PC-9 (cell line): Measurements from ENCODE around the gene ME3. TPM values are rescaled to one million over a fixed set of nuclear protein-coding genes. Genes with fewer than 3 reads are reported as not detected.

Experiments
- BruUV-seq: library from RNA; stranded (reverse); fragments of 400-500 nt; replicated peaks from 2 replicates; lab custom pipeline; 2021; lab: Mats Ljungman, UMichigan
- CTCF ChIA-PET: fragments of 300-600 bp; sonication (Branson Sonifier 250); formaldehyde crosslinking; loops from one replicate; lab custom pipeline; 2022; ENCODE audit warnings: antibody characterized with exemption; lab: Charles Lee
- POLR2A ChIA-PET: fragments of 300-600 bp; sonication (Branson Sonifier 250); formaldehyde crosslinking; loops from one replicate; lab custom pipeline; 2022; ENCODE audit warnings: antibody characterized with exemption; ENCODE audit not compliant: unreplicated experiment; lab: Charles Lee
- DNase-seq, 2 experiments: peaks; one replicate each; pipeline versions ENCODE4 v3.0.0 to v3.0.0-alpha.2; 2015 to 2022; ENCODE audit warnings: mixed read lengths in 1 of 2
- H2AFZ ChIP-seq: fragments of 200-600 bp; sonication (generic); 2 replicates; pipeline ENCODE4 v1.8.1; 2017; ENCODE audit warnings: antibody characterized with exemption
- H3F3A ChIP-seq: fragments of 200-600 bp; sonication (generic); 2 replicates; pipeline ENCODE4 v1.8.1; 2017; ENCODE audit warnings: antibody characterized with exemption, mild to moderate bottlenecking, low read depth; ENCODE audit not compliant: insufficient read depth
- H3K27ac ChIP-seq: fragments of 200-600 bp; sonication (generic); 2 replicates; pipeline ENCODE4 v1.6.1; 2016; ENCODE audit warnings: mixed run types
- H3K27me3 ChIP-seq: fragments of 200-600 bp; sonication (generic); 2 replicates; pipeline ENCODE4 v1.6.1; 2016; ENCODE audit warnings: low read depth, mixed run types; ENCODE audit not compliant: insufficient read depth
- H3K36me3 ChIP-seq: fragments of 200-600 bp; sonication (generic); 2 replicates; pipeline ENCODE4 v1.6.1; 2016; ENCODE audit warnings: low read depth, mixed run types
- H3K4me1 ChIP-seq: fragments of 200-600 bp; sonication (generic); replicated peaks from 2 replicates; pipeline ENCODE4 v1.6.1; 2016; ENCODE audit warnings: mixed run types; ENCODE audit not compliant: insufficient read depth
- H3K4me2 ChIP-seq: fragments of 200-600 bp; sonication (generic); 2 replicates; pipeline ENCODE4 v1.6.1; 2017; ENCODE audit warnings: mixed run types
- H3K4me3 ChIP-seq: fragments of 200-600 bp; sonication (generic); 2 replicates; pipeline ENCODE4 v1.6.1; 2016; ENCODE audit warnings: mixed run types
- H3K79me2 ChIP-seq: fragments of 200-600 bp; sonication (generic); 2 replicates; pipeline ENCODE4 v1.6.1; 2017; ENCODE audit warnings: low read depth, mixed run types
- H3K9me2 ChIP-seq: fragments of 200-600 bp; sonication (generic); 2 replicates; pipeline ENCODE4 v1.8.1; 2017; ENCODE audit warnings: mild to moderate bottlenecking; ENCODE audit not compliant: insufficient read depth
- H3K9me3 ChIP-seq: fragments of 200-600 bp; sonication (generic); 2 replicates; pipeline ENCODE4 v1.8.1; 2016; ENCODE audit warnings: low read depth; ENCODE audit not compliant: insufficient read depth
- H4K20me1 ChIP-seq: fragments of 200-600 bp; sonication (generic); 2 replicates; pipeline ENCODE4 v1.8.1; 2017; ENCODE audit not compliant: insufficient read depth
- CTCF ChIP-seq: fragments of 200-600 bp; sonication (generic); conservative IDR thresholded peaks from 2 replicates; pipeline ENCODE4 v1.6.1; 2017; ENCODE audit warnings: mixed run types, antibody characterized with exemption, mild to moderate bottlenecking, moderate library complexity
- EZH2 ChIP-seq: fragments of 200-600 bp; sonication (generic); IDR thresholded peaks from 2 replicates; pipeline ENCODE4 v1.8.0; 2017; ENCODE audit warnings: antibody characterized with exemption, low read depth
- intact Hi-C: fragments of 100-400 bp; cut with micrococcal nuclease; formaldehyde crosslinking; loops from one replicate; pipeline ENCODE4 v1.10.0; 2022; ENCODE audit not compliant: unreplicated experiment
- total RNA-seq: library from RNA; stranded (reverse); gene quantifications from 2 replicates; pipeline ENCODE4 v1.2.3, GENCODE V29; 2021

Gene ME3
- total RNA-seq, 1 experiment from 2014 or later, result 34.0 TPM

GRCh38 chr11:86463955-86464354 is 208.5 kb downstream of the ME3 start:
- no peak for DNase-seq
- ChIA-PET CTCF (no interaction called here), POLR2A (no interaction called here)
- TF ChIP-seq CTCF (no peak), EZH2 (no peak)
- Histone ChIP-seq H3K27me3 (no peaks in the 10 kb centered on the region), H3K9me3 (no peaks in the 10 kb centered on the region), H3K27ac (no peak overlapping the region), H3F3A (peaks cover 6% of the 10 kb centered on the region), H3K79me2 (no peaks in the 10 kb centered on the region), H2AFZ (no peak overlapping the region), H3K4me1 (peaks cover 20% of the 10 kb centered on the region), H3K4me2 (no peak overlapping the region), H3K4me3 (no peak overlapping the region), H3K9me2 (no peaks in the 10 kb centered on the region), H4K20me1 (no peaks in the 10 kb centered on the region), H3K36me3 (no peaks in the 10 kb centered on the region)
- intact Hi-C loops, result no loop called here
- no TSS peak for BruUV-seq

DNA sequence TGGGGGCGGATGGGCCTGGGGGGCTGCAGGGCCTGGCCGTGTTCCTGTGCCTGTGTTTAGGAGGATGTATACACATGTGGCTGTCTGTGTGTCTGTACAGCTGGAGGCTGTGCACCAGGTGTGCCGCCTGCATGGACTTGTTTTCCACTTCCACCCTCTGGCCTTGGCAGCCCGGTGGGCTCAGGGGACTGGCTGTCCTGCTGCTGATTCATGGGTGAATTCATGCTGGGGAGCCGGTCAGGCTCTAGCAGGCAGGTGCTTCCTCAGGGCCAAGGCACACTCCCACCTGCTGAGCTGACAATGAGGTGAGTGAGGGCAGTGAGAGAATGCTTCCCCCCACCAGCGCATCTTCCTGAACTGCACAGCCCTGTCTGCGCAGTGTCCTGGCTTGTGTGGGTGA is 209.3 kb downstream of the ME3 start:
- Histone ChIP-seq H3K27ac (no peak overlapping the region), H3K4me3 (no peak overlapping the region), H3K9me3 (no peaks in the 10 kb centered on the region), H3K27me3 (no peaks in the 10 kb centered on the region), H2AFZ (no peak overlapping the region), H3K79me2 (no peaks in the 10 kb centered on the region), H3F3A (peaks cover 6% of the 10 kb centered on the region), H3K9me2 (no peaks in the 10 kb centered on the region), H3K4me2 (no peak overlapping the region), H3K36me3 (no peaks in the 10 kb centered on the region), H3K4me1 (peaks cover 26% of the 10 kb centered on the region), H4K20me1 (no peaks in the 10 kb centered on the region)
- TF ChIP-seq EZH2 (no peak), CTCF (no peak)
- BruUV-seq, result no TSS peak
- ChIA-PET CTCF (no interaction called here), POLR2A (interaction anchor here (0.7 kb wide), 1 partner anchor 17 kb away, joined by 5 read pairs; no protein-coding TSS in a partner anchor)
- no peak for DNase-seq
- intact Hi-C loops, result no loop called here

DNA sequence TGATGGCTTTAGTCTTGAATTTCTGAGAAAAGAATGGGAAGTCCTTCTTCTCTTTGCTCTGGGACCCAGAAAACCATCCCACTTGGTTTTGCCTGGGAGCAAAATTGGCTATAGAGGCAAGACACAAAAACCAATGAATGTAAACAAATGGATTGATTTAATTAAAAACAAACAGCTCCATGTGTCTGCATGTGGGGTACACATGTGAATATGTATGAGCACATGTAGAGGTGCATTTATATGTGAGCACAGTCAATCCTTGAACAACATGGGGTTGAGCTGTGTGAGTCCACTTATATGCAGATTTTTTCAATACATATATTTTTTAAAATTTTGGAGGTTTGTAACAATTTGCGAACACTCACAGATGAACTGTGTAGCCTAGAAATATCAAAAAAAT is 210.5 kb downstream of the ME3 start:
- no peaks in the 10 kb centered on the region for H3K27me3 ChIP-seq
- no peaks in the 10 kb centered on the region for H3K79me2 ChIP-seq
- H2AFZ ChIP-seq, result no peak overlapping the region
- BruUV-seq, result no TSS peak
- no peak overlapping the region for H3K27ac ChIP-seq
- no peak overlapping the region for H3K4me2 ChIP-seq
- H3K9me2 ChIP-seq, result no peaks in the 10 kb centered on the region
- no peak overlapping the region for H3K4me3 ChIP-seq
- intact Hi-C loops, result no loop called here
- peaks cover 6% of the 10 kb centered on the region for H3F3A ChIP-seq
- no peaks in the 10 kb centered on the region for H3K9me3 ChIP-seq
- TF ChIP-seq EZH2 (no peak), CTCF (no peak)
- H3K4me1 ChIP-seq, result peaks cover 26% of the 10 kb centered on the region
- H4K20me1 ChIP-seq, result no peaks in the 10 kb centered on the region
- no peaks in the 10 kb centered on the region for H3K36me3 ChIP-seq
- ChIA-PET CTCF (no interaction called here), POLR2A (no interaction called here)
- no peak for DNase-seq
